HG02623 (cell line): ENCODE results near the gene MAPT.

Experiments
- ATAC-seq: cut with Tn5 transposase; IDR thresholded peaks from one replicate; pipeline ENCODE4 v1.9.1; 2021; ENCODE audit warnings: moderate library complexity; ENCODE audit not compliant: unreplicated experiment

Gene MAPT

GRCh38 chr17:45986056-45986455 is 91.7 kb downstream of the MAPT start:
- no peak for ATAC-seq

GRCh38 chr17:45987706-45988105 is 93.4 kb downstream of the MAPT start:
- no peak for ATAC-seq

- no peak for ATAC-seq
Observed at GRCh38 chr17:45989759-45990158, 95.4 kb downstream of the MAPT start.

- ATAC-seq = no peak
Observed at GRCh38 chr17:45990886-45991285, 96.5 kb downstream of the MAPT start.

DNA sequence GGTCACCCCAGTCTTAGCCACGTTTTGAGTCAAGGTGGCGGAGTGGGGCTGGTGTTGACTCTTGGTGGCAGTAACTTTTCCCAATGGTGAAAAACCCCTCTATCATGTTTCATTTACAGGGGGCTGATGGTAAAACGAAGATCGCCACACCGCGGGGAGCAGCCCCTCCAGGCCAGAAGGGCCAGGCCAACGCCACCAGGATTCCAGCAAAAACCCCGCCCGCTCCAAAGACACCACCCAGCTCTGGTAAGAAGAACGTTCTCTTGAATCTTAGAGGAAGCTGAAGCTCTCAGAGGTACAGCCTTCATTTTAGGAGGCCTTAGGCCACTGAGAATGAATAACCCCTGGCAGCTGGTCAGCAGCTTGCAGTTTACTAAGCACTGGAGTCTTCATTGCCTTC is 97.0 kb downstream of the MAPT start:
- no peak for ATAC-seq

DNA sequence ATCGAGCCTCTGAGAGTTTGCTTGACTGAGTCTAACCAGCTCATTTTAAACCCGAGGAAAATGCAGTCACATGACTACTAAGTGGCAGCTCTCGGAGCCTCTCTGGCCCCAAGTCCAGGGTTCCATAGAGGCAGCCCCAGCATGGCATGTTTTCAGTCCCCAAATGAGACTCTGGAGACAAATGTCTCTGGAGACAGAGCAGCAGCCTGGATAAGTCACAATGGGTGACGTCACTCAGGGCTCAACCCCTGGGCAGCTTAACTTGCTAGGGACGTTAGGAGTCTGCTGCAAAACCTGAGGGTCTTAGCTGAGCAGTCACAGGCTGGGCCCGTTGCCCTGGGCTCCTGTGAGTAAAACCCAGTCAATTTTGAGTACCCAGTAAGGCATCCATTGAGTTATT is 97.8 kb downstream of the MAPT start:
- no peak for ATAC-seq

DNA sequence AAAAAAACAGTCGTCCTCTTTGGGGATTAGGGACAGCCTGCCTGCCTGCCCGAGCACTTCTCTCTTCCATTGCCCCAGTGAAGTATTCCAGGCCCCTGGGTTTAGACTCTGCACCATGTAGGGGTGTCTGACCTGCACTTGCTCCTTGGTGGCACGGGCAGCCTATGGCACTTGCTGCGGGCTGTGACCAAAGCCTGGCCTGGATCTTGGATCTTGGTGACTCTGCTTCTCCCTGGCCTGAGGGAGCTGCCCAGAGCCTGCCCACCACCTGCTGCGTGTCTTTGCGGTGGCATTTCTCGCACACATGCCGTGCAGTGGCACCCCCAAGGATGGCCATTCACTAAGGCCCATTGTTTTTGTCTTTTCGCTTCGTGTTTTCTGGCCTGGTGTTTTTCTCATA is 98.5 kb downstream of the MAPT start:
- ATAC-seq = no peak

- no peak for ATAC-seq
Observed at GRCh38 chr17:45993962-45994627, 99.7 kb downstream of the MAPT start.

DNA sequence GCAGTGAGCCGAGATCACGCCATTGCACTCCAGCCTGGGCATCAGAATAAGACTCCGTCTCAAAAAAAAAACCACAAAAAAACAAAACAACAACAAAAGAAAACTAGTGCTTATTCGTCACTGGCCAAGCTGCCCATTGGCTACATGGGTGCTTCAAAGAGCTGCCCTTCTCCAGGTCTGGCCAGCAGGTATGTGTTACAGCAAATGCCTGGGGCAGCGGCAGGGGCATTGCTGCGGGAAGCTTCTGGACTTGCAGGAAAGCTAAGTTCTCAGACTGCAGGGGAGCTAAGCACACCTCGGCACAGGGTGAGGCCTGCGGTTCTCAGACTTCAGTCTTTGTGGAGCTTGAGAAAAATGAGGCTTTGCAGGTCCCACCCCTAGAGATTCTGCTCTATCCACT is 100.6 kb downstream of the MAPT start:
- ATAC-seq = no peak

GRCh38 chr17:45995627-45996270 is 101.4 kb downstream of the MAPT start:
- no peak for ATAC-seq

GRCh38 chr17:45996282-45996937 is 102.1 kb downstream of the MAPT start:
- ATAC-seq = no peak

DNA sequence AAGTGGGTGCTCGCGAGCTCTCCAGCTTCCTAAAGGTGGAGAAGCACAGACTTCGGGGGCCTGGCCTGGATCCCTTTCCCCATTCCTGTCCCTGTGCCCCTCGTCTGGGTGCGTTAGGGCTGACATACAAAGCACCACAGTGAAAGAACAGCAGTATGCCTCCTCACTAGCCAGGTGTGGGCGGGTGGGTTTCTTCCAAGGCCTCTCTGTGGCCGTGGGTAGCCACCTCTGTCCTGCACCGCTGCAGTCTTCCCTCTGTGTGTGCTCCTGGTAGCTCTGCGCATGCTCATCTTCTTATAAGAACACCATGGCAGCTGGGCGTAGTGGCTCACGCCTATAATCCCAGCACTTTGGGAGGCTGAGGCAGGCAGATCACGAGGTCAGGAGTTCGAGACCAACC is 102.8 kb downstream of the MAPT start:
- ATAC-seq = no peak

GRCh38 chr17:45997624-45998023 is 103.3 kb downstream of the MAPT start:
- ATAC-seq = no peak

GRCh38 chr17:45998987-45999899 is 104.9 kb downstream of the MAPT start, which contains the start of gene STH:
Gene STH (plus strand): TSS chr17:45999250. CDS start chr17:45999280, 30 bp downstream.
- no peak for ATAC-seq

DNA sequence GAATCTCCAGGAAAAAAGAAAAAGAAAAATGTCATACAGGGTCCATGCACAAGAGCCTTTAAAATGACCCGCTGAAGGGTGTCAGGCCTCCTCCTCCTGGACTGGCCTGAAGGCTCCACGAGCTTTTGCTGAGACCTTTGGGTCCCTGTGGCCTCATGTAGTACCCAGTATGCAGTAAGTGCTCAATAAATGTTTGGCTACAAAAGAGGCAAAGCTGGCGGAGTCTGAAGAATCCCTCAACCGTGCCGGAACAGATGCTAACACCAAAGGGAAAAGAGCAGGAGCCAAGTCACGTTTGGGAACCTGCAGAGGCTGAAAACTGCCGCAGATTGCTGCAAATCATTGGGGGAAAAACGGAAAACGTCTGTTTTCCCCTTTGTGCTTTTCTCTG is 105.5 kb downstream of the MAPT start:
- no peak for ATAC-seq

DNA sequence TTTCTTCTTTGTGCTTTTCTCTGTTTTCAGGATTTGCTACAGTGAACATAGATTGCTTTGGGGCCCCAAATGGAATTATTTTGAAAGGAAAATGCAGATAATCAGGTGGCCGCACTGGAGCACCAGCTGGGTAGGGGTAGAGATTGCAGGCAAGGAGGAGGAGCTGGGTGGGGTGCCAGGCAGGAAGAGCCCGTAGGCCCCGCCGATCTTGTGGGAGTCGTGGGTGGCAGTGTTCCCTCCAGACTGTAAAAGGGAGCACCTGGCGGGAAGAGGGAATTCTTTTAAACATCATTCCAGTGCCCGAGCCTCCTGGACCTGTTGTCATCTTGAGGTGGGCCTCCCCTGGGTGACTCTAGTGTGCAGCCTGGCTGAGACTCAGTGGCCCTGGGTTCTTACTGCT is 105.9 kb downstream of the MAPT start:
- no peak for ATAC-seq

DNA sequence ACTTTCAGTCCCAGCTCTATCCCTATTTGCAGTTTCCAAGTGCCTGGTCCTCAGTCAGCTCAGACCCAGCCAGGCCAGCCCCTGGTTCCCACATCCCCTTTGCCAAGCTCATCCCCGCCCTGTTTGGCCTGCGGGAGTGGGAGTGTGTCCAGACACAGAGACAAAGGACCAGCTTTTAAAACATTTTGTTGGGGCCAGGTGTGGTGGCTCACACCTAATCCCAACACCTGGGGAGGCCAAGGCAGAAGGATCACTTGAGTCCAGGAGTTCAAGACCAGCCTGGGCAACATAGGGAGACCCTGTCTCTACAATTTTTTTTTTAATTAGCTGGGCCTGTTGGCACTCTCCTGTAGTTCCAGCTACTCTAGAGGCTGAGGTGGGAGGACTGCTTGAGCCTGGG is 106.4 kb downstream of the MAPT start:
- ATAC-seq = no peak

DNA sequence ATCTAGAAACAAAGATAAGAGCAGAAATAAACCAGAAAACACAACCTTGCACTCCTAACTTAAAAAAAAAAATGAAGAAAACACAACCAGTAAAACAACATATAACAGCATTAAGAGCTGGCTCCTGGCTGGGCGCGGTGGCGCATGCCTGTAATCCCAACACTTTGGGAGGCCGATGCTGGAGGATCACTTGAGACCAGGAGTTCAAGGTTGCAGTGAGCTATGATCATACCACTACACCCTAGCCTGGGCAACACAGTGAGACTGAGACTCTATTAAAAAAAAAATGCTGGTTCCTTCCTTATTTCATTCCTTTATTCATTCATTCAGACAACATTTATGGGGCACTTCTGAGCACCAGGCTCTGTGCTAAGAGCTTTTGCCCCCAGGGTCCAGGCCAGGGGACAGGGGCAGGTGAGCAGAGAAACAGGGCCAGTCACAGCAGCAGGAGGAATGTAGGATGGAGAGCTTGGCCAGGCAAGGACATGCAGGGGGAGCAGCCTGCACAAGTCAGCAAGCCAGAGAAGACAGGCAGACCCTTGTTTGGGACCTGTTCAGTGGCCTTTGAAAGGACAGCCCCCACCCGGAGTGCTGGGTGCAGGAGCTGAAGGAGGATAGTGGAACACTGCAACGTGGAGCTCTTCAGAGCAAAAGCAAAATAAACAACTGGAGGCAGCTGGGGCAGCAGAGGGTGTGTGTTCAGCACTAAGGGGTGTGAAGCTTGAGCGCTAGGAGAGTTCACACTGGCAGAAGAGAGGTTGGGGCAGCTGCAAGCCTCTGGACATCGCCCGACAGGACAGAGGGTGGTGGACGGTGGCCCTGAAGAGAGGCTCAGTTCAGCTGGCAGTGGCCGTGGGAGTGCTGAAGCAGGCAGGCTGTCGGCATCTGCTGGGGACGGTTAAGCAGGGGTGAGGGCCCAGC is 107.3 kb downstream of the MAPT start:
- ATAC-seq = no peak

GRCh38 chr17:46002311-46002972 is 108.1 kb downstream of the MAPT start:
- no peak for ATAC-seq

GRCh38 chr17:46002973-46003316 is 108.6 kb downstream of the MAPT start:
- no peak for ATAC-seq
